Suprapubic skin (tissue), 4 donors: ENCODE data around the gene CHAT. TPM values are rescaled to one million over a fixed set of nuclear protein-coding genes. Genes with fewer than 3 reads are reported as not detected.

Experiments
- DNase-seq, 2 donors: peaks; one replicate each; pipeline ENCODE4 v3.0.0-alpha.2; 2019; ENCODE audit warnings: low spot score in 2 of 2
- H3K27ac ChIP-seq: fragments of 200-600 bp; sonication (generic); one replicate; pipeline ENCODE4 v1.5.1; 2019
- H3K27me3 ChIP-seq: fragments of 200-600 bp; sonication (generic); one replicate; pipeline ENCODE4 v1.5.1; 2019
- H3K36me3 ChIP-seq: fragments of 200-600 bp; sonication (generic); one replicate; pipeline ENCODE4 v1.5.1; 2019
- H3K4me1 ChIP-seq: fragments of 200-600 bp; sonication (generic); one replicate; pipeline ENCODE4 v1.5.1; 2019
- H3K4me3 ChIP-seq: fragments of 200-600 bp; sonication (generic); one replicate; pipeline ENCODE4 v1.5.1; 2019; ENCODE audit warnings: mild to moderate bottlenecking
- H3K9me3 ChIP-seq: fragments of 200-600 bp; sonication (generic); one replicate; pipeline ENCODE4 v1.5.1; 2019
- CTCF ChIP-seq, 2 donors: fragments of 200-600 bp in 1 of 2; fragments of 450-650 bp in 1 of 2; sonication (generic) in 1 of 2; IDR thresholded peaks; one replicate each; pipeline ENCODE4 v1.5.1; 2016 to 2019; ENCODE audit warnings: antibody characterized with exemption in 2 of 2, mild to moderate bottlenecking in 1 of 2, moderate library complexity in 1 of 2
- EP300 ChIP-seq: sonication (generic); formaldehyde crosslinking; IDR thresholded peaks from one replicate; pipeline ENCODE4 v1.6.1; 2017; ENCODE audit warnings: antibody characterized with exemption
- POLR2A ChIP-seq, 2 donors: fragments of 450-650 bp; IDR thresholded peaks; one replicate each; pipeline ENCODE4 v1.6.1; 2017; ENCODE audit warnings: antibody characterized with exemption in 2 of 2, mild to moderate bottlenecking in 2 of 2, moderate library complexity in 2 of 2
- POLR2AphosphoS5 ChIP-seq, 3 donors: sonication (generic); formaldehyde crosslinking; IDR thresholded peaks; one replicate each; pipeline ENCODE4 v1.6.1; 2017; ENCODE audit warnings: antibody characterized with exemption in 3 of 3
- WGBS: methylation state at CpG from one replicate; pipeline ENCODE4 v1.1.5; 2018; 5-methylcytosine and 5-hydroxymethylcytosine counted together
- total RNA-seq, 4 donors: library from RNA; depleted of rRNA; stranded (reverse); fragments of >200 nt; gene quantifications; one replicate each; pipeline ENCODE4 v1.1.0, GENCODE V29; 2016

The CHAT gene
- total RNA-seq, 4 donors from 2014 or later = not detected

DNA sequence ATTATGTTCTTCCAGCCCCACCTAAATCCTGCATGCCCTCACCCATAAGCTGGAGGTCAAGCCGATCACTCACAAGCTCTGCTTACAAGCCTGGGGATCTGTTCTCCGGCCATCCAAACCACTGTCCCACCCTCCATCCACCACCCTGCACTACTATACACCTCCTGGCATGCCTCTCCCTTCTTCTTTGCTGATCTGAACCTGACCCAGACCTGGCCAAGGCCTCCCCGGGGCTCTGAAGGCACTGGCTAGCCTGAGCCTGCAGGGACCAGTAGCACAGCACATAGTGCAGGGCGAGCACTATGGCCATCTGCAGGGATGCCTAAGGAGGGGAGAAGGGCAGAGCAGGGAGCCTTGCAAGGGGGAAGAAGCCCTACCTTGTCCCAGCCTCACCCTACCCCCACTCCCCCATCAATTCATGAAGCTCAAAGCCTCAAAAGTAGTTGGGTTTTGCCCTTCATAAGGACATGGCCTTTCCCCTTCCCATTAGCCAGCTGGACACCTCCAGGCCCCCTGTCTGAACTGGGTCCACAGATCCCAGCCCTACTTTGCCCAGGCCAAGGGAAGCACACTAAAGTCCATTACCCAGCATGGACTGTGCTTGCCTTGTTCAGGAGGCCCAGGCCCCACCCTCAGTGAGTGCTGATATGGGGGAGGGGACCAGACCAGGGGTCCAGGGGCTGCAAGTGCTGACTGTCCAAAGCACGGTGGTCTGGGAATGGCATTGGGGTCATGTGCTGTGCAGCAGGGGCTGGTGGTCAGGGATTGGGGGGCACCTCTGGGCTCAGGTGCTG, 29.6 kb downstream of the CHAT start:
- Histone ChIP-seq H3K36me3 (no peaks in the 10 kb centered on the region), H3K4me1 (no peaks in the 10 kb centered on the region), H3K27me3 (peaks cover 34% of the 10 kb centered on the region), H3K9me3 (no peaks in the 10 kb centered on the region), H3K27ac (no peak overlapping the region), H3K4me3 (no peak overlapping the region)
- WGBS = 91% methylated on average over 4 of the region's 5 CpGs
- peak in 1 of 2 donors; percentile 74 for DNase-seq
- TF ChIP-seq EP300 = no peak
- no peak for TF ChIP-seq POLR2AphosphoS5 (IDR thresholded peaks at IDR 0.05)
- no peak for TF ChIP-seq CTCF (IDR thresholded peaks at IDR 0.05)
- no peak for TF ChIP-seq POLR2A (IDR thresholded peaks at IDR 0.05)

GRCh38 chr10:49644035-49644646, 30.3 kb downstream of the CHAT start:
- Histone ChIP-seq H3K27me3 (peaks cover 30% of the 10 kb centered on the region), H3K27ac (no peak overlapping the region), H3K4me1 (no peaks in the 10 kb centered on the region), H3K36me3 (no peaks in the 10 kb centered on the region), H3K4me3 (no peak overlapping the region), H3K9me3 (no peaks in the 10 kb centered on the region)
- 83% methylated on average over 6 of the region's 7 CpGs for WGBS
- no peak for TF ChIP-seq POLR2A (IDR thresholded peaks at IDR 0.05)
- no peak for TF ChIP-seq POLR2AphosphoS5 (IDR thresholded peaks at IDR 0.05)
- no peak for TF ChIP-seq CTCF (IDR thresholded peaks at IDR 0.05)
- no peak for TF ChIP-seq EP300
- peak in 1 of 2 donors; percentile 43 for DNase-seq

GRCh38 chr10:49645417-49645816, 31.6 kb downstream of the CHAT start:
- TF ChIP-seq POLR2AphosphoS5 (IDR thresholded peaks at IDR 0.05) (no peak), EP300 (no peak), CTCF (IDR thresholded peaks at IDR 0.05) (no peak), POLR2A (IDR thresholded peaks at IDR 0.05) (no peak)
- H3K27me3 ChIP-seq = peaks cover 34% of the 10 kb centered on the region
- H3K4me3 ChIP-seq = no peak overlapping the region
- H3K4me1 ChIP-seq = no peaks in the 10 kb centered on the region
- H3K27ac ChIP-seq = no peak overlapping the region
- no peaks in the 10 kb centered on the region for H3K36me3 ChIP-seq
- H3K9me3 ChIP-seq = no peaks in the 10 kb centered on the region
- 100% methylated on average over 1 of the region's 8 CpGs for WGBS
- DNase-seq = peak in 1 of 2 donors; percentile 65

DNA sequence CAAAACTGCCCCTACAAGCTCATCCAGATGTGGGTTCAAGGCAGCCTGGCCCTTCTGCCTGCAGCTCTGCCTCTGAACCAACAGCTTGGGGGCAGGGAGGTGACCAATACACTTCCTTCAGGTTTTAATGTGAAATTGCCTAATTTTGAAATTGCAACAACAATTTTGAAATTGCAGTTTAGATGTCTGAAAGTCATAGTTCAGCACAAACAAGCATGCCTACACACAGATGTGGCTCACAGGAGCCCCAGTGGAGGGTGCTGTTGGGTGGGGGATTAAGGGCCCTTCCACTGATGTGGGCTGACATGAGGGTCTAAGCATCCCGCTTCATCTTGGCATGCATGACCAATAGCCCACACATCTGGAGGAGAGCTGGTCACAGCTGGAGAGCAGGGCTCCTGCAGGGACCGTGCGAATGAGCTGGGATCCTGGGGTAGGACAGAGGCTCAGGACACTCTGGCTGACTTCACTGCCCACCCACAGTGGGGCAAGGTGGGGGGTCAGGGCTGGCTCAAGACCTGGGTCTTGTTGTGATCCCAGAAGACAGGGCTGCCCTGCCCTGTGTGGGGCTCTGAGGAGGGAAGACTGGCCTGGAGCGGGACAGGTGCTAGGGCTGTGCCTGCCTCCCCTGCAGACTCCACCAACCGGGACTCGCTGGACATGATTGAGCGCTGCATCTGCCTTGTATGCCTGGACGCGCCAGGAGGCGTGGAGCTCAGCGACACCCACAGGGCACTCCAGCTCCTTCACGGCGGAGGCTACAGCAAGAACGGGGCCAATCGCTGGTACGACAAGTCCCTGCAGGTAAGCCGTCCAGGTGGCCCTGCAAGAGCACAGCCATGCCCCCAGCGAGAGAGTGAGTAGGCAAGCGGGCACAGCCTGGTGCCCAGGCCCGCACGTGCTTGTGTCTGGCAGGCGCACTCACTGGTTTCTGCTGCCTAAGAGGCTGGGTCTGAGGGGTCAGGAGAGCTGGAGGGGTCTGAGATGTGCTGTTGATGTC, 32.3 kb downstream of the CHAT start:
- no CpG with 5 or more reads among the region's 22 CpGs for WGBS
- Histone ChIP-seq H3K36me3 (no peaks in the 10 kb centered on the region), H3K27me3 (peaks cover 32% of the 10 kb centered on the region), H3K27ac (no peak overlapping the region), H3K4me1 (no peaks in the 10 kb centered on the region), H3K4me3 (no peak overlapping the region), H3K9me3 (no peaks in the 10 kb centered on the region)
- no peak for TF ChIP-seq POLR2A (IDR thresholded peaks at IDR 0.05)
- TF ChIP-seq EP300 = no peak
- TF ChIP-seq CTCF (IDR thresholded peaks at IDR 0.05) = no peak
- TF ChIP-seq POLR2AphosphoS5 (IDR thresholded peaks at IDR 0.05) = no peak
- DNase-seq = peak in 1 of 2 donors; percentile 72
